NCI-H2227 (cell line): ENCODE results near the gene TSHZ2.
"Not testable (repeated sequence)": the region's sequence is repeated elsewhere in the genome, so short reads cannot be mapped to it uniquely, and the experiment has no call there.

Experiments used
- DNase-seq: peaks from one replicate; lab custom pipeline; 2025; ENCODE audit not compliant: unreplicated experiment; lab: John Stamatoyannopoulos, UW

The TSHZ2 gene

GRCh38 chr20:53081916-53082863 is 110.0 kb downstream of the TSHZ2 start:
- DNase-seq, result no peak

GRCh38 chr20:53083411-53083810 is 111.3 kb downstream of the TSHZ2 start:
- DNase-seq, result no peak

- DNase-seq, result no peak
Observed at GRCh38 chr20:53084408-53084997, 112.3 kb downstream of the TSHZ2 start.

- no peak for DNase-seq
Observed at GRCh38 chr20:53085720-53086119, 113.6 kb downstream of the TSHZ2 start.

GRCh38 chr20:53087037-53087777 is 115.0 kb downstream of the TSHZ2 start:
- no peak for DNase-seq

GRCh38 chr20:53088786-53089185 is 116.6 kb downstream of the TSHZ2 start:
- no peak for DNase-seq

GRCh38 chr20:53089851-53090250 is 117.7 kb downstream of the TSHZ2 start:
- not testable (repeated sequence) for DNase-seq

GRCh38 chr20:53091789-53092188 is 119.6 kb downstream of the TSHZ2 start:
- no peak for DNase-seq

- no peak for DNase-seq
Observed at GRCh38 chr20:53092772-53093300, 120.7 kb downstream of the TSHZ2 start.

GRCh38 chr20:53097371-53097770 is 125.2 kb downstream of the TSHZ2 start:
- DNase-seq, result no peak

- DNase-seq, result no peak
Observed at GRCh38 chr20:53097791-53098190, 125.6 kb downstream of the TSHZ2 start.

GRCh38 chr20:53098621-53099020 is 126.5 kb downstream of the TSHZ2 start:
- no peak for DNase-seq

- no peak for DNase-seq
Observed at GRCh38 chr20:53099856-53100255, 127.7 kb downstream of the TSHZ2 start.

- no peak for DNase-seq
Observed at GRCh38 chr20:53100476-53100911, 128.3 kb downstream of the TSHZ2 start.

- no peak for DNase-seq
Observed at GRCh38 chr20:53101992-53102760, 130.0 kb downstream of the TSHZ2 start.

- no peak for DNase-seq
Observed at GRCh38 chr20:53103124-53103523, 131.0 kb downstream of the TSHZ2 start.

GRCh38 chr20:53104884-53105283 is 132.7 kb downstream of the TSHZ2 start:
- DNase-seq, result no peak

- no peak for DNase-seq
Observed at GRCh38 chr20:53116733-53117132, 144.6 kb downstream of the TSHZ2 start.

GRCh38 chr20:53122853-53123252 is 150.7 kb downstream of the TSHZ2 start:
- no peak for DNase-seq

GRCh38 chr20:53124075-53124551 is 152.0 kb downstream of the TSHZ2 start:
- DNase-seq, result no peak
